Endodermal cell (in vitro differentiated cells): Measurements from ENCODE around the gene RPL39. TPM values are rescaled to one million over a fixed set of nuclear protein-coding genes. Genes with fewer than 3 reads are reported as not detected.

Experiments used
- DNase-seq: peaks from one replicate; pipeline ENCODE4 v3.0.0-alpha.2; 2017
- H3K27ac ChIP-seq: 2 replicates; pipeline ENCODE4 v1.5.1; 2013; ENCODE audit warnings: mild to moderate bottlenecking, low read depth, low read length, moderate library complexity
- H3K27me3 ChIP-seq: 2 replicates; pipeline ENCODE4 v1.6.1; 2013; ENCODE audit warnings: mild to moderate bottlenecking, low read length, moderate library complexity; ENCODE audit not compliant: insufficient read depth, control insufficient read depth, poor library complexity, severe bottlenecking
- H3K36me3 ChIP-seq: 2 replicates; pipeline ENCODE4 v1.7.0; 2013; ENCODE audit warnings: mild to moderate bottlenecking, low read length, moderate library complexity; ENCODE audit not compliant: control insufficient read depth, insufficient read depth
- H3K4me1 ChIP-seq: one replicate; pipeline ENCODE4 v1.7.0; 2013; ENCODE audit warnings: low read length; ENCODE audit not compliant: control insufficient read depth, insufficient read depth
- H3K4me3 ChIP-seq: 2 replicates; pipeline ENCODE4 v1.5.1; 2013; ENCODE audit warnings: mild to moderate bottlenecking, low read length, moderate library complexity
- H3K9ac ChIP-seq: 2 replicates; pipeline ENCODE4 v1.6.1; 2013; ENCODE audit warnings: mild to moderate bottlenecking, low read length, moderate library complexity; ENCODE audit not compliant: poor library complexity, severe bottlenecking; ENCODE audit errors: extremely low read depth
- H3K9me3 ChIP-seq: 2 replicates; pipeline ENCODE4 v1.6.1; 2013; ENCODE audit warnings: mild to moderate bottlenecking, low read length, moderate library complexity; ENCODE audit not compliant: control insufficient read depth
- H3K27ac Mint-ChIP-seq: 2 replicates; pipeline ENCODE4 v1.8.0; 2020; ENCODE audit warnings: mixed read lengths
- H3K27me3 Mint-ChIP-seq: 2 replicates; pipeline ENCODE4 v1.8.0; 2021; ENCODE audit warnings: mild to moderate bottlenecking, mixed read lengths; ENCODE audit not compliant: insufficient read depth
- H3K36me3 Mint-ChIP-seq: 2 replicates; pipeline ENCODE4 v1.8.0; 2020; ENCODE audit warnings: low read depth, mixed read lengths
- H3K4me1 Mint-ChIP-seq: 2 replicates; pipeline ENCODE4 v1.8.0; 2020; ENCODE audit warnings: mixed read lengths
- H3K4me3 Mint-ChIP-seq: 2 replicates; pipeline ENCODE4 v1.8.0; 2020; ENCODE audit warnings: mild to moderate bottlenecking, moderate library complexity, mixed read lengths
- H3K9me3 Mint-ChIP-seq: 2 replicates; pipeline ENCODE4 v1.8.0; 2020; ENCODE audit warnings: mild to moderate bottlenecking, mixed read lengths
- WGBS, 2 experiments: methylation state at CpG; one replicate each; pipeline versions ENCODE4 v1.1.5 to v1.1.7; 2013; ENCODE audit warnings: missing lambda C conversion rate in 2 of 2, mixed read lengths in 1 of 2; ENCODE audit not compliant: insufficient coverage in 1 of 2, insufficient read length in 1 of 2; 5-methylcytosine and 5-hydroxymethylcytosine counted together
- total RNA-seq, 2 donors: library from RNA; stranded (reverse); fragmentation: NEBNext Ultra II Directional in 1 of 2; extraction: Animal tissue kit (Norgen Biotek cat#: 25700) in 1 of 2; gene quantifications; 2 replicates in 1 of 2; 3 replicates in 1 of 2; pipeline ENCODE4 v1.2.1, GENCODE V29; 2021
- TF ChIP-seq, protein P1 (sequence below): fragments of 200-600 bp; sonication (generic); conservative IDR thresholded peaks from 2 replicates; pipeline ENCODE4 v1.5.0; 2021; ENCODE audit warnings: antibody characterized with exemption, mild to moderate bottlenecking

RPL39 gene
- total RNA-seq, 2 donors from 2014 or later: 1,848 to 1,992 TPM

DNA sequence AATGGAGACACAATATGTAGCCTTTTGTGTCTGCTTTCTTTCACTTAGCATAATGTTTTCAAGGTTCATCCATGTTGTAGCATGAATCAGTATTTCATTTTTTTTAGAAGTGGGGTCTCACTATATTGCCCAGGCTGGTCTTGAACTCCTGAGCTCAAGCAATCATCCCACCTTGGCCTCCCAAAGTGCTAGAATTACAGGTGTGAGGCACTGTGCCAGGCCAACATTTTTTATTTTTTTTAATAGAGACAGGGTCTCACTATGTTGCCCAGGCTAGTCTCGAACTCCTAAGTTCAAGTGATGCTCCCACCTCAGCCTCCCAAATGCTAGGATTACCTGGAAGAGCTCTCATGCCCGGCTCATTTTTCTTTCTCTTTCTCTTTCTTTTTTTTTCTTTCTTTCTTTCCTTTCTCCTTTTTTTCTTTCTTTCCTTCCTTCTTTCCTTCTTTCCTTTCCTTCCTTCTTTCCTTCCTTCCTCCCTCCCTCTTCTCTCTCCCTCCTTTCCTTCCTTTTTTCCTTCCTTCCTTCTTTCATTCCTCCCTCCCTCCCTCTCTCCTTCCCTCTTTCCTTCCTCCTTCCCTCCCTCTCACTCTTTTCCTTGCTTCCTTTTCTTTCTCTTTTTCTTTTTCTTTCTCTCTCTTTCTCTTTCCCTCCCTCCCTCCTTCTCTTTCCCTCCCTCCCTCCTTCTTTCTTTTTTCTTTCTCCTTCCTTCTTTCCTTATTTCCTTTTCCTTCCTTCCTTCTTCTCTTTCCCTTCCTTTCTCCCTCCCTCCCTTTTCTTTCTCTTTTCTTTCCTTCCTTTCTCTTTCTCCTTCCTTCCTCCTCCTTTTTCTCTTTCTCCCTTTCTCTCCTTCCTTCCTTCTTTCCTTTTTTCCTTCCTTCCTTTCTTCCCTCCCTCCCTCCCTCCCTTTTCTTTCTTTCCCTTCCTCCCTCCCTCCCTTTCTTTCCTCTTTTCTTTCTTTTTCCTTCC, 10.1 kb upstream of the RPL39 start:
- peaks cover 52% of the 10 kb centered on the region for H3K9me3 Mint-ChIP-seq
- no peaks in the 10 kb centered on the region for H3K4me1 ChIP-seq
- H3K27ac Mint-ChIP-seq: no peak overlapping the region
- no peak overlapping the region for H3K9ac ChIP-seq
- no peaks in the 10 kb centered on the region for H3K27me3 Mint-ChIP-seq
- peaks cover 6% of the 10 kb centered on the region for H3K9me3 ChIP-seq
- H3K27ac ChIP-seq: no peak overlapping the region
- no peak overlapping the region for H3K4me3 Mint-ChIP-seq
- H3K4me3 ChIP-seq: no peak overlapping the region
- no peaks in the 10 kb centered on the region for H3K4me1 Mint-ChIP-seq
- peaks cover 7% of the 10 kb centered on the region for H3K36me3 Mint-ChIP-seq
- 77 to 85% methylated on average over 2 of the region's 2 CpGs for WGBS, 2 experiments
- DNase-seq: no peak
- no peaks in the 10 kb centered on the region for H3K36me3 ChIP-seq
- TF ChIP-seq, protein P1, sequence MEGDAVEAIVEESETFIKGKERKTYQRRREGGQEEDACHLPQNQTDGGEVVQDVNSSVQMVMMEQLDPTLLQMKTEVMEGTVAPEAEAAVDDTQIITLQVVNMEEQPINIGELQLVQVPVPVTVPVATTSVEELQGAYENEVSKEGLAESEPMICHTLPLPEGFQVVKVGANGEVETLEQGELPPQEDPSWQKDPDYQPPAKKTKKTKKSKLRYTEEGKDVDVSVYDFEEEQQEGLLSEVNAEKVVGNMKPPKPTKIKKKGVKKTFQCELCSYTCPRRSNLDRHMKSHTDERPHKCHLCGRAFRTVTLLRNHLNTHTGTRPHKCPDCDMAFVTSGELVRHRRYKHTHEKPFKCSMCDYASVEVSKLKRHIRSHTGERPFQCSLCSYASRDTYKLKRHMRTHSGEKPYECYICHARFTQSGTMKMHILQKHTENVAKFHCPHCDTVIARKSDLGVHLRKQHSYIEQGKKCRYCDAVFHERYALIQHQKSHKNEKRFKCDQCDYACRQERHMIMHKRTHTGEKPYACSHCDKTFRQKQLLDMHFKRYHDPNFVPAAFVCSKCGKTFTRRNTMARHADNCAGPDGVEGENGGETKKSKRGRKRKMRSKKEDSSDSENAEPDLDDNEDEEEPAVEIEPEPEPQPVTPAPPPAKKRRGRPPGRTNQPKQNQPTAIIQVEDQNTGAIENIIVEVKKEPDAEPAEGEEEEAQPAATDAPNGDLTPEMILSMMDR: no peak
- H3K27me3 ChIP-seq: no peaks in the 10 kb centered on the region

DNA sequence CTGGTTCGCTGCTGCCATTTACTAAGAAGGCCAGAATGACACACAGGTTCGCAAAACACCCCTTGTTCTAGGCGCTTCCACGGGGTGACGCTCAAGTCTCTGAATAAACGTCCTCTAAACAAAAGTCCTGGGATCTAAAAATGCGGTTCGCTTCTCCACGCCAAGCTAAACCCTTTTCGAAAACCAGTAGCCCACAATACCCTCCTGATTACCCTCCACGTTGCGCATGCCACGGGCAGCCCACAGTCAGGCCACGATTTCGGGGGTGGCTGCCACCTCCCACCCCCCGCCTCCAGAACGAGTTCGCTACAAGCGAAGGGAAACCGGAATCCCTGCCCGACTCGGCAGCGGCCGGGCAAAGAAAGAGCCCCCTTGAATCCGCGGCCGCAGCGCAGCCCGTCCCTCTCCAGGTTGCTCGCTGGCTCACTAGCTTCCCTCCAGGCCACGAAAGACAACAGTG, 423 bp downstream of the RPL39 start:
- H3K9ac ChIP-seq: peak overlapping the region; percentile 96
- H3K36me3 ChIP-seq: peaks cover 33% of the 10 kb centered on the region
- peak overlapping the region; percentile 90 for H3K4me3 ChIP-seq
- no peaks in the 10 kb centered on the region for H3K4me1 ChIP-seq
- TF ChIP-seq, protein P1: no peak
- DNase-seq: peak; percentile 47
- H3K27ac Mint-ChIP-seq: peak overlapping the region; percentile 98
- peak overlapping the region; percentile 96 for H3K4me3 Mint-ChIP-seq
- H3K27me3 Mint-ChIP-seq: no peaks in the 10 kb centered on the region
- WGBS, 2 experiments: 0% methylated on average over 4 to 31 of the region's 31 CpGs
- no peaks in the 10 kb centered on the region for H3K9me3 ChIP-seq
- H3K27ac ChIP-seq: peak overlapping the region; percentile 97
- H3K9me3 Mint-ChIP-seq: peaks cover 42% of the 10 kb centered on the region
- H3K4me1 Mint-ChIP-seq: peaks cover 8% of the 10 kb centered on the region
- no peaks in the 10 kb centered on the region for H3K27me3 ChIP-seq
- H3K36me3 Mint-ChIP-seq: peaks cover 38% of the 10 kb centered on the region

DNA sequence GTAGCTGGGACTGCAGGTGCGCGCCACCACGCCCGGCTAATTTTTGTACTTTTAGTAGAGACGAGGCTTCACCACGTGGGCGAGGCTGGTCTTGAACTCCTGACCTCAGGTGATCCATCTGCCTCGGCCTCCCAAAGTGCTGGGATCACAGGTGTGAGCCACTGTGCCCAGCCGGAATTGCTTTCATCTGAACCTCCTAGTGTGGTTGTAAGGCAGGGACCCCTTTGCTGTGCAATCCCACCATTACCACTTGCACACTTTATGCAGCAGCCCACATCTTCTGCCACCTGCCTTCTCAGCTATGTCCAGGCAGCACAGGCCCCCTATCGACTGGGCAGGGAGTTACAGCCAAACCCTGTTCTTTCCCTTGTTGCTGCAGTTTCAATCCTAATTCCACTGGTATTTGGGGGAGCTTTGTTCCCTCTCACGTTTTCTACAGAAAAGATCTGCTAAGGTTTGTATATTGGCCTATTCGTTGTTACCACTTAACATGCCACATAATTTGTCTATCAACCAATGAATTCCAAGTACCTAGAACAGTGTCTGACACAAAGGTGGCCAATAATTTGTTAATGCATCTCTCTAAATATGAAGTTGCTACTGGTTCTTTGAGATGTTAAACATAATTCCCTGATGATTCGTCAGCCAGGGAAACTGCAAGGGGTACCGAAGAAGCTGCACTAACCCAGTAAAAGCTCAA, 6.5 kb downstream of the RPL39 start:
- no peaks in the 10 kb centered on the region for H3K4me1 ChIP-seq
- no peaks in the 10 kb centered on the region for H3K9me3 ChIP-seq
- DNase-seq: peak; percentile 74
- H3K36me3 Mint-ChIP-seq: peaks cover 60% of the 10 kb centered on the region
- no peak overlapping the region for H3K4me3 ChIP-seq
- peaks cover 45% of the 10 kb centered on the region for H3K36me3 ChIP-seq
- no peaks in the 10 kb centered on the region for H3K27me3 ChIP-seq
- H3K4me3 Mint-ChIP-seq: no peak overlapping the region
- no peaks in the 10 kb centered on the region for H3K27me3 Mint-ChIP-seq
- peaks cover 6% of the 10 kb centered on the region for H3K4me1 Mint-ChIP-seq
- no peak overlapping the region for H3K9ac ChIP-seq
- peak overlapping the region; percentile 52 for H3K27ac Mint-ChIP-seq
- TF ChIP-seq, protein P1: peak; percentile 63
- peaks cover 52% of the 10 kb centered on the region for H3K9me3 Mint-ChIP-seq
- no peak overlapping the region for H3K27ac ChIP-seq
- WGBS, 2 experiments: 84 to 94% methylated on average over 10 to 13 of the region's 14 CpGs
